Camera-type eye (tissue), 1 donor: ENCODE measurements around the gene BCL6B. TPM values are rescaled to one million over a fixed set of nuclear protein-coding genes. Genes with fewer than 3 reads are reported as not detected.

Source experiments
- total RNA-seq: library from RNA; depleted of rRNA; stranded (reverse); fragments of >200 nt; gene quantifications from one replicate; pipeline ENCODE4 v1.2.3, GENCODE V29; 2014

Gene BCL6B, protein sequence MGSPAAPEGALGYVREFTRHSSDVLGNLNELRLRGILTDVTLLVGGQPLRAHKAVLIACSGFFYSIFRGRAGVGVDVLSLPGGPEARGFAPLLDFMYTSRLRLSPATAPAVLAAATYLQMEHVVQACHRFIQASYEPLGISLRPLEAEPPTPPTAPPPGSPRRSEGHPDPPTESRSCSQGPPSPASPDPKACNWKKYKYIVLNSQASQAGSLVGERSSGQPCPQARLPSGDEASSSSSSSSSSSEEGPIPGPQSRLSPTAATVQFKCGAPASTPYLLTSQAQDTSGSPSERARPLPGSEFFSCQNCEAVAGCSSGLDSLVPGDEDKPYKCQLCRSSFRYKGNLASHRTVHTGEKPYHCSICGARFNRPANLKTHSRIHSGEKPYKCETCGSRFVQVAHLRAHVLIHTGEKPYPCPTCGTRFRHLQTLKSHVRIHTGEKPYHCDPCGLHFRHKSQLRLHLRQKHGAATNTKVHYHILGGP
- total RNA-seq = 5.4 TPM

DNA sequence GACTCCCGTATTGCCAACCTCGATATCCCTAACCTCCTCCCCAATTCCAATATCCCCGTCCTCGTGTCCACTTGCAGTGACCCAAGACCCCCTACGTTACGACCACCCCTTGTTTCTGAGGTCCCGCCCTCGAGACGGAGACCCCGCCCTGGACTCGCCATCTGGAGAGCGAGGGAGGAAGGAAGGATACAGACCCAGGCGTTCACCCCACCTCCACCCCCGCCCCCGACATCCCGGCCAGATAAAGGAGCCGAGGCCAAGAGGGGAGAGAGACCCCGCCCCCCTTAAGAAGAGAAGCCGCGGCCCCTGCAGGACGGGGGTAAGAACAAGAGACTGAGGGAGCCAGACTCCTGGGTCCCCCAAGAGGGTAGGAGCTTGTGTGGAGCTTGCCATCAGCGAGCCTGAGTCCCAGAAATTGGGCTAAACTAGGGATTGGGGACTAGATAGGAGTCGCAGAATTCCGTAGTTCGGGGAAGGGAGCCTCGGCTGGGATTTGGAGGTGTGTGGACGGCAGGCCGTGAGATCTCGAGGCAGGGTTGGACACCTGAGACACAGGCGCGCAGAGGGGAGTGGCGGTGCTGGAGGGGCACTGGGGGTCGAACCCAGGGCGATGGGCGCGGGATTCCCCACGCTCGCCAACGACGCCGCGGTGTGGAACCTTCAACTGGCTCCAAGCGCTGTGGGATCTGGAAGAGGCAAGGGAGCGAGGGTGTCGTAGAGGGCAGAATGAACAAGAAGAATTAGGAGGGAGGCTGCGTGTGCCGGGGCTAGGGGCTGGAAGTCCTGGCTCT lies at the start of gene BCL6B:
Gene BCL6B (plus strand): TSS at position 270 of the 791 bp plus-strand sequence. CDS start 622 bp downstream, outside the sequence.

DNA sequence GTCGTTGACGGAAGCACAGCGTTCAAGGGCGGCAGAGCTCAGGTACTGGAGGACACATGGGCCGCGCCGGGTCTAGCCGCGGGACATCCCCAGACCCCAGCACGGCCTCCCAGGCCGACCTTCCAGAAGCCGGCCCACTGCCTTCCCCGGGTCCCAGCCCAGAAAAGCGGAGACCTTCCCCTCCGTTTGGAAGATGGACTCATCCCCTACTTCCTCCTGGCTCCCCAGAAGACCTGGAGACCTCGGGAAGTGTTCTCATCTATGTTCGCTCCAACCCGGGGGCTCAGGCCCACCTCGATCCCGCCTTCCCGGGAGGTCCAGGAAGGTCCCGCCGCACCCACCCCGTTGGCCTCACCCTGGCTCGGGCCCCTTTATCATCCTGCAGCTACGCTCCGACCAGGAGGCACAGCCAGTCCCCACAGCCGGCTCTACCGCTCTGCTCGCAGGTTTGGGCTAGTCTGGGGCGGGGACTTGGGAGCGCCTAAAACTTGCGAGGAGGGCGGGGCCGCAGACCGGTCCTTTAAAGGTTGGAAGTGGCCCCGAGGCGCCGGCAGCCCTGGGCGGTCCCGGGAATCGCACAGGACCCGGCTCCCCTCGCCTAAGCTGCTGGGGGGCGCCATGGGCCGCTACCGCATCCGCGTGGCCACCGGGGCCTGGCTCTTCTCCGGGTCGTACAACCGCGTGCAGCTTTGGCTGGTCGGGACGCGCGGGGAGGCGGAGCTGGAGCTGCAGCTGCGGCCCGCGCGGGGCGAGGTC lies 27.2 kb upstream of the BCL6B start, which contains the start of gene ALOX12:
Gene ALOX12 (plus strand): TSS at position 550 of the 756 bp plus-strand sequence. CDS start 69 bp downstream, at position 619.

DNA sequence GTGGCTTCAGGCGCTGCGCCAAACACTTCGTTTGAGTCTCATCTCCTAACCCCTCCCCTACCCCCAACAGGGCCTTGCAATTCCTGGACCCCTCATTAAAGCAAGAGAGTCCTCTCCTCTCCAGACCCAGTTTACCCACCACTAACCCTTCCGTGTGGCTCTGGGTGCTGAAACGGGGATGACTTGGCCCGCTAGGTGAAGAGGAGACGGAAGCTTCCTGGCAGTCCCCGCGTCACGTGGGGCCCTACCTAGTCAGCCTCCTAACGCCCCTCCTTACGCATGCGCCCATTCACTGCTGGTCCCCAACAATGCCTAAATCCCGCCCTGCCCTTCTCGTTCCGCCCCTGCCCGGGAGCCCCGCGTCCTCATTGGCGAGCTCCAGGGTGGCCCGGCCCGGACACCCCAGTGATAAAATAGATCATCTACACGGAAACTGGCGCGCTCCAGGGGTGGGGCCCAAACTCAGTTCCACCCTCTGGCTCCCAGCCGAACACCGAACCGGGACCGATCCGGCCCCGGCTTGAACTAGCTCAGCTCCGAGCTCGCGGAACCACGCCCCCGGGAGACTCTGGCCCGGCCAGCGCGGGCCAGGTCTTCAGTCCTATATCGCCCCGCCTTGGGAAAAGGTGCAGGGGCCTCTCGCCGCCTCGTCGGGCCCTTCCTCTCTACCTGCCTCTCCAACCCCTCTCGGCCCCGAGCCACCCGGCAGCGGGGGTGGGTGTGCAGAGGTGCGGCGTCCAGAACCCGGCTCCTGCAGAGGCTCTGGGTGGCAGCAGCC lies 12.9 kb downstream of the BCL6B start, which contains the start of gene SLC16A13:
Gene SLC16A13 (plus strand): TSS at position 425 of the 778 bp plus-strand sequence. CDS start 368 bp downstream, outside the sequence.

DNA sequence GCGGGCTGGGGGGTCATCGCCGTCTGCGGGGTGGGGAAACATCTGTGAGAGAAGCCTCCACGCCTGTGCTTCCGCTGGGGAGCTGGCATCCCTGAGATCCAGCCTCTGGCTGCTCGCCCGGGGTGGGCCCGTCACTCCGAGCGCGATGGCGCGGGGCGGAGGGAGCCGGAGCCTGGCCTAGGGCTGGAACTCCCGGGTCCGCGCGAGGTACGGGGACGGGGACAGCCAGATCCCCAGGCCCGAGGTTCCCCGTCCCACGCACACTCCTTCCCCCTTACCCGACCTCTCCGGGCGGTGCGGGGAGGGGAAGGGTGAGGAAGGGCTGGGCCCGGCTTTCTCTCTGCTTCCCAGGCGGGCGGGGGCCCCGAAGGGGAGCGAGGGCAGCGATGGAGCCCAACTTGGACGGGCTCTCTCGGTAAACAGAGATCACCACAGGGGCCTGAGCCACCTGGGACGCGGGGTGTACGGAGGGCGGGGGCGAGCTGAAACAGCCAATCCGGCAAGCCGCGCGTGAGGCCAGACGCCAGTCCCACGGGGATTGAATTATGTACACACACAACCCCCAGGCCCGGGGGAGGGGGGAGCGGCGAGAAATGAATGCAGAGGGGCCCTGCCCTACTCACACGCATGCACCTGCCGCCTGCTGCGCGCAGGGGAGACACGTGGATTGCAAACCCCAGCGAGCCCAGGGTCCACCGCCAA lies 20.8 kb downstream of the BCL6B start, which contains the start of gene SLC16A11:
Gene SLC16A11 (minus strand): TSS at position 596 of the 702 bp plus-strand sequence. CDS start 579 bp downstream, at position 17.

Other genes starting within 250 kb of the BCL6B start
- 0.22 TPM for gene FBXO39, start 246.8 kb upstream of the BCL6B start, total RNA-seq
- gene TEKT1, start 191.3 kb upstream of the BCL6B start, total RNA-seq = 2.3 TPM
- 0.60 TPM for gene ALOX12, start 27.0 kb upstream of the BCL6B start, total RNA-seq
- 45.5 TPM for gene RNASEK, start 10.4 kb upstream of the BCL6B start, total RNA-seq
- 0.44 TPM for gene SLC16A13, start 13.0 kb downstream of the BCL6B start, total RNA-seq
- gene SLC16A11, start 21.0 kb downstream of the BCL6B start, total RNA-seq = 0.44 TPM
- 3.3 TPM for gene CLEC10A, start 57.2 kb downstream of the BCL6B start, total RNA-seq
- gene ASGR2, start 91.8 kb downstream of the BCL6B start, total RNA-seq = 0.33 TPM
- gene ASGR1, start 156.3 kb downstream of the BCL6B start, total RNA-seq = 5.7 TPM
- gene DLG4, start 196.8 kb downstream of the BCL6B start, total RNA-seq = 194 TPM
- 281 TPM for gene ACADVL, start 196.9 kb downstream of the BCL6B start, total RNA-seq
- gene DVL2, start 211.5 kb downstream of the BCL6B start, total RNA-seq = 103 TPM
- 27.5 TPM for gene PHF23, start 216.4 kb downstream of the BCL6B start, total RNA-seq
- gene GABARAP, start 219.4 kb downstream of the BCL6B start, total RNA-seq = 310 TPM
- 74.5 TPM for gene CTDNEP1, start 228.7 kb downstream of the BCL6B start, total RNA-seq
- 39.5 TPM for gene ELP5, start 229.2 kb downstream of the BCL6B start, total RNA-seq
- gene CLDN7, start 239.4 kb downstream of the BCL6B start, total RNA-seq = 14.3 TPM